Liver (tissue), 2 donors: Measurements from ENCODE around the gene PLA2G4F.

Experiments
- TF ChIP-seq, protein P1 (sequence below): fragments of 150-350 bp; IDR thresholded peaks from 2 replicates; pipeline ENCODE4 v1.5.1; 2017; ENCODE audit warnings: improper control_type of control experiment, low read depth, low read length; ENCODE audit not compliant: missing input control
- TF ChIP-seq, protein P2 (sequence below): IDR thresholded peaks from 2 replicates; pipeline ENCODE4 v1.6.1; 2016; ENCODE audit warnings: antibody characterized with exemption, mild to moderate bottlenecking
- donor health status: healthy.

DNA sequence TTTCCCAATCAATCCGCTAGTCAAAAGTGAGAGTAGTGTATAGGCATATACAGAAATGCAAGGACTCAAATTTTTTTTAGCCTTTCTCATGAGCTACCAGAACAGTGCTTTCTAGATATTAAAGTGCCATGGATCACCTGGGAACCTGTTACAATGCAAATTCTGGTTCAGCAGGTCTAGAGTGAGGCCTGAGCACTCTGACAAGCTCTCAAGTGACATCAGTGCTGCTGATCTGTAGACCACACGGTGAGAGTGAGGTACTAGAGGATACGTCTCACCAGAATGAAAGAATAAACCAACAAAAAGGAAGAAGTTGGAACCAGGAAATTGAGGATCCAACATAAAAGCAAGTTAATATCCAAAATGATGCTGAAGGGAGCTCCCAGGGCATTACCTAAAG is 46.1 kb downstream of the PLA2G4F start:
- TF ChIP-seq, protein P1, sequence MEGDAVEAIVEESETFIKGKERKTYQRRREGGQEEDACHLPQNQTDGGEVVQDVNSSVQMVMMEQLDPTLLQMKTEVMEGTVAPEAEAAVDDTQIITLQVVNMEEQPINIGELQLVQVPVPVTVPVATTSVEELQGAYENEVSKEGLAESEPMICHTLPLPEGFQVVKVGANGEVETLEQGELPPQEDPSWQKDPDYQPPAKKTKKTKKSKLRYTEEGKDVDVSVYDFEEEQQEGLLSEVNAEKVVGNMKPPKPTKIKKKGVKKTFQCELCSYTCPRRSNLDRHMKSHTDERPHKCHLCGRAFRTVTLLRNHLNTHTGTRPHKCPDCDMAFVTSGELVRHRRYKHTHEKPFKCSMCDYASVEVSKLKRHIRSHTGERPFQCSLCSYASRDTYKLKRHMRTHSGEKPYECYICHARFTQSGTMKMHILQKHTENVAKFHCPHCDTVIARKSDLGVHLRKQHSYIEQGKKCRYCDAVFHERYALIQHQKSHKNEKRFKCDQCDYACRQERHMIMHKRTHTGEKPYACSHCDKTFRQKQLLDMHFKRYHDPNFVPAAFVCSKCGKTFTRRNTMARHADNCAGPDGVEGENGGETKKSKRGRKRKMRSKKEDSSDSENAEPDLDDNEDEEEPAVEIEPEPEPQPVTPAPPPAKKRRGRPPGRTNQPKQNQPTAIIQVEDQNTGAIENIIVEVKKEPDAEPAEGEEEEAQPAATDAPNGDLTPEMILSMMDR: no peak
- TF ChIP-seq, protein P2, sequence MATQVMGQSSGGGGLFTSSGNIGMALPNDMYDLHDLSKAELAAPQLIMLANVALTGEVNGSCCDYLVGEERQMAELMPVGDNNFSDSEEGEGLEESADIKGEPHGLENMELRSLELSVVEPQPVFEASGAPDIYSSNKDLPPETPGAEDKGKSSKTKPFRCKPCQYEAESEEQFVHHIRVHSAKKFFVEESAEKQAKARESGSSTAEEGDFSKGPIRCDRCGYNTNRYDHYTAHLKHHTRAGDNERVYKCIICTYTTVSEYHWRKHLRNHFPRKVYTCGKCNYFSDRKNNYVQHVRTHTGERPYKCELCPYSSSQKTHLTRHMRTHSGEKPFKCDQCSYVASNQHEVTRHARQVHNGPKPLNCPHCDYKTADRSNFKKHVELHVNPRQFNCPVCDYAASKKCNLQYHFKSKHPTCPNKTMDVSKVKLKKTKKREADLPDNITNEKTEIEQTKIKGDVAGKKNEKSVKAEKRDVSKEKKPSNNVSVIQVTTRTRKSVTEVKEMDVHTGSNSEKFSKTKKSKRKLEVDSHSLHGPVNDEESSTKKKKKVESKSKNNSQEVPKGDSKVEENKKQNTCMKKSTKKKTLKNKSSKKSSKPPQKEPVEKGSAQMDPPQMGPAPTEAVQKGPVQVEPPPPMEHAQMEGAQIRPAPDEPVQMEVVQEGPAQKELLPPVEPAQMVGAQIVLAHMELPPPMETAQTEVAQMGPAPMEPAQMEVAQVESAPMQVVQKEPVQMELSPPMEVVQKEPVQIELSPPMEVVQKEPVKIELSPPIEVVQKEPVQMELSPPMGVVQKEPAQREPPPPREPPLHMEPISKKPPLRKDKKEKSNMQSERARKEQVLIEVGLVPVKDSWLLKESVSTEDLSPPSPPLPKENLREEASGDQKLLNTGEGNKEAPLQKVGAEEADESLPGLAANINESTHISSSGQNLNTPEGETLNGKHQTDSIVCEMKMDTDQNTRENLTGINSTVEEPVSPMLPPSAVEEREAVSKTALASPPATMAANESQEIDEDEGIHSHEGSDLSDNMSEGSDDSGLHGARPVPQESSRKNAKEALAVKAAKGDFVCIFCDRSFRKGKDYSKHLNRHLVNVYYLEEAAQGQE: no peak
